ENCODE measurements around the gene RAB40A. TPM values are rescaled to one million over a fixed set of nuclear protein-coding genes. Genes with fewer than 3 reads are reported as not detected.
"Not testable (repeated sequence)": the region's sequence is repeated elsewhere in the genome, so short reads cannot be mapped to it uniquely, and the experiment has no call there.

RAB40A gene
- total and polyA plus RNA-seq, 4 donors = 1.3 to 3.5 (median 1.8) TPM; not detected in 1

DNA sequence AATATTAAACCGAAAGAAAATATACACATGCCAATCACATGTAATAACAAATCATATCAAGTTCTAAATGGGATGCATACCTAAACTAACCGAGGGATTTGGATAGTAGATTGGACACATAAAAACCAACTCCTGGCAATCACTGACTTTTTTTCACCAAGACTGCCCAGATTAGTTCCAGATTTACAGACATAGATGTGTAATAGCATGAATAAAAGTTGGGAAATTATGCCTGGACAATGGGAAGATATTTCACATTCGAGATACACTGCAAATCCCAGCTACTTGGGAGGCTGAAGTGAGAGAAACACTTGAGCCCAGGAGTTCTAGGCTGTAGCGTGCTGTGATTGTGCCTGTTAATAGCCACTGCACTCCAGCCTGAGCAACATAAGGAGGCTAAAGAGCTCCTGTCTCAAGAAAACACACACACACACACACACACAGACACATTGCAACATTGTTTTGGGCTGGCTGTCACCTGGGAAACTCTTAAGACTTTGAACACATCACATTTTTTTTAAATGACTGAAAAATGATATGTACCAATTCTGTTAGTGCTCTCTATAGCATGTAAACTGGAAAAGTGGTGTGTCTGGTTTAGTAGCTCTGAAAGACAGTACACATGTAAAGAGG lies 5.7 kb downstream of the RAB40A start:
- no peak overlapping the region for H3K4me3 ChIP-seq (ENCODE audit: low read length in 2 of 2)
- no peak overlapping the region for H3K27ac ChIP-seq (ENCODE audit: low read depth in 1 of 2, low read length in 2 of 2)
- DNase-seq (no peak), ATAC-seq (ENCODE audit: low FRiP score) (no peak)
- no peaks in the 10 kb centered on the region for H3K36me3 ChIP-seq (ENCODE audit: control insufficient read depth in 1 of 2, insufficient read depth in 2 of 2, low read length in 1 of 2)
- 55 to 73% methylated on average over 4 of the region's 4 CpGs for WGBS, 2 donors
- intact Hi-C loops (cut with DNase I) = no loop called here
- H3K4me1 ChIP-seq (ENCODE audit: control insufficient read depth in 1 of 2, insufficient read depth in 2 of 2, low read length in 2 of 2) = no peaks in the 10 kb centered on the region
- H3K27me3 ChIP-seq (ENCODE audit: control insufficient read depth in 1 of 2, insufficient read depth in 2 of 2, low read length in 1 of 2) = no peaks in the 10 kb centered on the region
- no peaks in the 10 kb centered on the region for H3K9me3 ChIP-seq (ENCODE audit: control insufficient read depth, low read length)

DNA sequence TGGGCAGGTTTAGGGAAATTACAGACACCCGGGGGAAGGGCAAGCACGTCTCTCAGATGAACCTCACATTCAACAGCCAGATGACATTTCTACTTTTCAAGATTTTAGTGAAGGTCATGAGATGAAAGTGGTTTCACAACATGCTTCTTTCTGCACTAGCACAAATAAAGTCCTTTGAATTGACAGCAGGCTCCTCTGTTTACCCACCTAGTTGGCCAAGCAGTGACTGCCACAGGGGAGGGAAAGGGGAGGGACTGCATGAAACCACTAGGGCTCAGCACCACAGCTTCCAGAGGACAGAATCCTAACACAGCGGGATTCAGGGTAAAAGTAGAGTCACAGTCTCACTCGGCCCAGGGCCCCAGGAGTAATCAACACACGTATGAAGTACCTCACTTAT lies 6.2 kb downstream of the RAB40A start:
- Histone ChIP-seq H3K36me3 (ENCODE audit: control insufficient read depth in 1 of 2, insufficient read depth in 2 of 2, low read length in 1 of 2) (no peaks in the 10 kb centered on the region), H3K4me3 (ENCODE audit: low read length in 2 of 2) (no peak overlapping the region), H3K4me1 (ENCODE audit: control insufficient read depth in 1 of 2, insufficient read depth in 2 of 2, low read length in 2 of 2) (no peaks in the 10 kb centered on the region), H3K27ac (ENCODE audit: low read depth in 1 of 2, low read length in 2 of 2) (no peak overlapping the region), H3K27me3 (ENCODE audit: control insufficient read depth in 1 of 2, insufficient read depth in 2 of 2, low read length in 1 of 2) (no peaks in the 10 kb centered on the region), H3K9me3 (ENCODE audit: control insufficient read depth, low read length) (no peaks in the 10 kb centered on the region)
- DNase-seq (no peak), ATAC-seq (ENCODE audit: low FRiP score) (no peak)
- 46 to 74% methylated on average over 5 of the region's 5 CpGs for WGBS, 2 donors
- intact Hi-C loops (cut with DNase I) = no loop called here

DNA sequence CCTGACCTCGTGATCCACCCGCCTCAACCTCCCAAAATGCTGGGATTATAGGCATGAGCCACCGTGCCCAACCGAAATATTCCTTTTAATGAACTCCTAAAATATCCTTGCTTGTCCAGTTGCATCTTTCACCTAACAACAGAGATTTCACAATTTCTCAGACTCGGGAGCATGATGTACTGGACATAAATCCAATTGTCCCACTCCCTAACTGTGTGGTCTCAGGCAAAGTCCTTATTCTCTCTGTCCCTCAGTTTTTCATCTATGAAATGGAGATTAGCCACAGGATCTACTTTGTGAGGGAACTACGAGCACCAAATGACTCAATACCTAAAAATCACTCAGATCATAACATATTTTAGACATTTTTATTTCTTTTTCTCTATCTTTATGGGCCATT lies 9.3 kb downstream of the RAB40A start:
- WGBS, 2 donors = 78 to 92% methylated on average over 6 of the region's 6 CpGs

DNA sequence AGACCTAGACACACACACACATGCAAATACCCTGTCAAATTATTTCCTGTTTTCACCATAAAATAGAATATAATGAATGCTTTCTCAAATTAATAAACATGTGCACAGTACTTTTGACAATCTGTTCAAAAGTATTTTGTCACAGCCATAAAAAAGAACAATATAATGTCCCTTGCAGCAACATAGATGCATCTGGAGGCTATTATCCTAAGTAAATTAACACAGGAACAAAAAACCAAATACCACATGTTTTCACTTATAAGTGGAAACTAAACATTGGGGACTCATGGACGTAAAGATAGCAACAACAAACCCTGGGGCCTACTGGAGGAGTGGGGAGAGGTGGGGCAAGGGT lies 15.5 kb downstream of the RAB40A start:
- intact Hi-C loops (cut with DNase I) = no loop called here
- no peak for ATAC-seq (ENCODE audit: low FRiP score)
- WGBS, 2 donors = 54 to 79% methylated on average over 1 of the region's 1 CpG
- no peaks in the 10 kb centered on the region for H3K4me1 ChIP-seq (ENCODE audit: control insufficient read depth in 1 of 2, insufficient read depth in 2 of 2, low read length in 2 of 2)
- no peak overlapping the region for H3K27ac ChIP-seq (ENCODE audit: low read depth in 1 of 2, low read length in 2 of 2)
- no peak for DNase-seq
- no peaks in the 10 kb centered on the region for H3K27me3 ChIP-seq (ENCODE audit: control insufficient read depth in 1 of 2, insufficient read depth in 2 of 2, low read length in 1 of 2)
- no peaks in the 10 kb centered on the region for H3K9me3 ChIP-seq (ENCODE audit: control insufficient read depth, low read length)
- H3K36me3 ChIP-seq (ENCODE audit: control insufficient read depth in 1 of 2, insufficient read depth in 2 of 2, low read length in 1 of 2) = no peaks in the 10 kb centered on the region
- H3K4me3 ChIP-seq (ENCODE audit: low read length in 2 of 2) = no peak overlapping the region

More for the DNA sequence above, 9.3 kb downstream of the RAB40A start:
- DNase-seq (no peak), ATAC-seq (ENCODE audit: low FRiP score) (no peak)
- no peak overlapping the region for H3K27ac ChIP-seq (ENCODE audit: low read depth in 1 of 2, low read length in 2 of 2)
- no peaks in the 10 kb centered on the region for H3K9me3 ChIP-seq (ENCODE audit: control insufficient read depth, low read length)
- no peaks in the 10 kb centered on the region for H3K27me3 ChIP-seq (ENCODE audit: control insufficient read depth in 1 of 2, insufficient read depth in 2 of 2, low read length in 1 of 2)
- H3K36me3 ChIP-seq (ENCODE audit: control insufficient read depth in 1 of 2, insufficient read depth in 2 of 2, low read length in 1 of 2) = no peaks in the 10 kb centered on the region
- no peak overlapping the region for H3K4me3 ChIP-seq (ENCODE audit: low read length in 2 of 2)
- intact Hi-C loops (cut with DNase I) = no loop called here
- no peaks in the 10 kb centered on the region for H3K4me1 ChIP-seq (ENCODE audit: control insufficient read depth in 1 of 2, insufficient read depth in 2 of 2, low read length in 2 of 2)

DNA sequence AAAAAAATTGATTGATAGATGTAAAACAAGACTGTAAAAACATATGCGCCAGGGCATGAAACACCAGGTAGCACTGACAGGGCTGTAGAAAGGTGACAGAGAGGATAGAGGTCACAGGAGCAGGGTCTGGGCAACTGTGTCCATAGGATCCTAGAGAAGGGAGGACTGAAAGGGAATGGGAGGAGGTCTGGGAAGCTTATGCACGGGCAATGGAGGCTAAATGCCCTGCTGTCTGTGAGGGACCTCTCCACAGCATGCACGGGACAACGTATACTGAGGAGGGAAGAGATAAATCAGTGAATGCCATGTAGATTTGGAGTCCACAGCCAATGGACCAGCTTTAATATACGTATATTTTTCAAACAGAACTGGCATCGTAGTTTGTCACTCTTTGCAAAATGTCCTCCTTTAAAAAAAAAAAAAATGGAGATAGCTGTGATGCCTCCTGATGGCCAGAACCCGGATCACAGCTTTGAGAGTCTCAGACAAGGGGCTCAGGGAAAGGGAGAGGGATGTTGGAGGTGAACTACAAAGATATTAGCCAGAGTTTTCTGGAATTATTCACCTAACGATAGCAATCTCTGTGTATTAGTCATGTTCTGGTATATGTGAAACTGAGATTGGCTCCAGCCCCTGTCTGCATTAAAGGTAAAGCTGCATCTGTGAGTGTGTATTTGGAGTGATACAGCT lies 16.0 kb downstream of the RAB40A start:
- DNase-seq (no peak), ATAC-seq (ENCODE audit: low FRiP score) (no peak)
- no peaks in the 10 kb centered on the region for H3K27me3 ChIP-seq (ENCODE audit: control insufficient read depth in 1 of 2, insufficient read depth in 2 of 2, low read length in 1 of 2)
- no peak overlapping the region for H3K4me3 ChIP-seq (ENCODE audit: low read length in 2 of 2)
- no peaks in the 10 kb centered on the region for H3K9me3 ChIP-seq (ENCODE audit: control insufficient read depth, low read length)
- WGBS, 2 donors = 39 to 40% methylated on average over 8 of the region's 8 CpGs
- H3K4me1 ChIP-seq (ENCODE audit: control insufficient read depth in 1 of 2, insufficient read depth in 2 of 2, low read length in 2 of 2) = no peaks in the 10 kb centered on the region
- H3K27ac ChIP-seq (ENCODE audit: low read depth in 1 of 2, low read length in 2 of 2) = no peak overlapping the region
- intact Hi-C loops (cut with DNase I) = no loop called here
- no peaks in the 10 kb centered on the region for H3K36me3 ChIP-seq (ENCODE audit: control insufficient read depth in 1 of 2, insufficient read depth in 2 of 2, low read length in 1 of 2)

DNA sequence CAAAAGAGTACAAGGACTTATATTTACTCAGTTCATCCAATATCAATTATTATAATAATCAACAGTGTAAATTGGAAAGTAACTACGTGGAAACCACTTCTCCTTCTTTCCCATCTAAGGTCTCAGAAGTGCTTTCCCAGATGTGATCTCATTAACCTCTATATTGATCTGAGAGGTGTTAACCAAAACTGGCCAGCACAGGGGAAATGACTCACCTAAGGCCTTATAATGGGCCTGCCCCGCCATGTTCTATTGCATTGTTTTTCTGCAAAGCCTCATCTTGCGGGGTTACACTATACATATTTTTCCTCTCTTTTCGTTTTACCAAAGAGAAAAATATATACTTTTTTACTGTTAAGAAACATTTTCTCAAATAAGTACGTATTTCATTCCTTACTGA lies 20.5 kb downstream of the RAB40A start:
- no peak overlapping the region for H3K4me3 ChIP-seq (ENCODE audit: low read length in 2 of 2)
- no peak for DNase-seq
- intact Hi-C loops (cut with DNase I) = no loop called here
- H3K27me3 ChIP-seq (ENCODE audit: control insufficient read depth in 1 of 2, insufficient read depth in 2 of 2, low read length in 1 of 2) = no peaks in the 10 kb centered on the region
- no peak for ATAC-seq (ENCODE audit: low FRiP score)
- WGBS, 2 donors = 78 to 96% methylated on average over 5 of the region's 5 CpGs
- no peak overlapping the region for H3K27ac ChIP-seq (ENCODE audit: low read depth in 1 of 2, low read length in 2 of 2)
- no peaks in the 10 kb centered on the region for H3K4me1 ChIP-seq (ENCODE audit: control insufficient read depth in 1 of 2, insufficient read depth in 2 of 2, low read length in 2 of 2)
- no peaks in the 10 kb centered on the region for H3K9me3 ChIP-seq (ENCODE audit: control insufficient read depth, low read length)
- H3K36me3 ChIP-seq (ENCODE audit: control insufficient read depth in 1 of 2, insufficient read depth in 2 of 2, low read length in 1 of 2) = no peaks in the 10 kb centered on the region

DNA sequence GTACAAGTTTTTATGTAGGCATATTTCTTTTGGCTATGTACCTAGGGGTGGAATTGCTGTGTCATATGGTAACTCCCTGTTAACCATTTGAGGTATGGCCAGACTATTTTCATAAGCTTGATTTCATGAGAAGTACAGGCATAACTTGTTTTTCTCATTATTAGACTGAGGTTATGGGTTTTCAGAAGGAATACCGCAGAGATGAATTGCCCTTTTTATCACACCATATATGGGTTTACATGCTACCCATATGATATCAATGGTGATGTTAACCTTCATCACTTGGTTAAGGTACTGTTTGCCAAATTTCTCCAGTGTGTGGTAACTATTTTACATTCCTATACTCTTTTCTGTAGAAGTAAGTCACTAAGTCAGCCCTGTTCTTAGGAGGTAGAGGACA lies 23.5 kb downstream of the RAB40A start:
- no peaks in the 10 kb centered on the region for H3K27me3 ChIP-seq (ENCODE audit: control insufficient read depth in 1 of 2, insufficient read depth in 2 of 2, low read length in 1 of 2)
- no peak overlapping the region for H3K27ac ChIP-seq (ENCODE audit: low read depth in 1 of 2, low read length in 2 of 2)
- WGBS, 2 donors = 91 to 95% methylated on average over 1 of the region's 1 CpG
- no peak overlapping the region for H3K4me3 ChIP-seq (ENCODE audit: low read length in 2 of 2)
- ATAC-seq (ENCODE audit: low FRiP score) (no peak), DNase-seq (no peak)
- H3K9me3 ChIP-seq (ENCODE audit: control insufficient read depth, low read length) = no peaks in the 10 kb centered on the region
- intact Hi-C loops (cut with DNase I) = no loop called here
- no peaks in the 10 kb centered on the region for H3K4me1 ChIP-seq (ENCODE audit: control insufficient read depth in 1 of 2, insufficient read depth in 2 of 2, low read length in 2 of 2)
- H3K36me3 ChIP-seq (ENCODE audit: control insufficient read depth in 1 of 2, insufficient read depth in 2 of 2, low read length in 1 of 2) = no peaks in the 10 kb centered on the region

DNA sequence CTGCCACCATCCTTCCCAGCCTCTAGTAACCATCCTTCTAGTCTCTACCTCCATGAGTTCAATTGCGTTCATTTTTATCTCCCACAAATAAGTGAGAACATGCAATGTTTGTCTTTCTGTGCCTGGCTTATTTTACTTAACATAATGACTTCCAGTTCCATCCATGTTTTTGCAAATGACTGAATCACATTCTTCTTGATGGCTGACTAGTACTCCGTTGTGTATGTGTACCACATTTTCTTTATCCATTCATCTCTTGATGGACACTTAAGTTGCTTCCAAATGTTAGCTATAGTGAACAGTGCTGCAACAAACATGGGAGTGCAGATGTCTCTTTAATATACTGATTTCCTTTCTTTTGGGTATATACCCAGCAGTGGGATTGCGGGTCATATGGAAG lies 25.7 kb downstream of the RAB40A start:
- H3K36me3 ChIP-seq (ENCODE audit: control insufficient read depth in 1 of 2, insufficient read depth in 2 of 2, low read length in 1 of 2); intact Hi-C loops (cut with DNase I); ATAC-seq (ENCODE audit: low FRiP score): not testable (repeated sequence)

DNA sequence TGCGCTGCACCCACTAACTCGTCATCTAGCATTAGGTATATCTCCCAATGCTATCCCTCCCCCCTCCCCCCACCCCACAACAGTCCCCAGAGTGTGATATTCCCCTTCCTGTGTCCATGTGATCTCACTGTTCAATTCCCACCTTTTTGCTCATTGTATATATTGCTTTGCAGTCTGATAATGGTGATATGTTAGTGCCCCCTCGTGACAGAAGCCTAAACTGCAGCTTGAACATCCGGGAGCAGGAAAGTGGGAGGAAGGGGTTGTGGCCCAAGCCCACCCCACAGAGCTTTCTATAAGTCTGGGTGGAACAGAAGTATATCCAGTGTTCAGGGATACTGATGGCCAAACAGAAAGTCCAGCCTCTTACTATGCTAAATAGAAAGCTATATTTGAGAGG lies 29.6 kb downstream of the RAB40A start:
- intact Hi-C loops (cut with DNase I); H3K4me1 ChIP-seq (ENCODE audit: control insufficient read depth in 1 of 2, insufficient read depth in 2 of 2, low read length in 2 of 2); H3K36me3 ChIP-seq (ENCODE audit: control insufficient read depth in 1 of 2, insufficient read depth in 2 of 2, low read length in 1 of 2); H3K27me3 ChIP-seq (ENCODE audit: control insufficient read depth in 1 of 2, insufficient read depth in 2 of 2, low read length in 1 of 2); DNase-seq; H3K27ac ChIP-seq (ENCODE audit: low read depth in 1 of 2, low read length in 2 of 2); H3K4me3 ChIP-seq (ENCODE audit: low read length in 2 of 2); H3K9me3 ChIP-seq (ENCODE audit: control insufficient read depth, low read length); ATAC-seq (ENCODE audit: low FRiP score): not testable (repeated sequence)
- WGBS, 2 donors = 0 to 1% methylated on average over 2 of the region's 4 CpGs

More for the DNA sequence above, 25.7 kb downstream of the RAB40A start:
- not testable (repeated sequence) for H3K4me3 ChIP-seq (ENCODE audit: low read length in 2 of 2); H3K27me3 ChIP-seq (ENCODE audit: control insufficient read depth in 1 of 2, insufficient read depth in 2 of 2, low read length in 1 of 2); H3K4me1 ChIP-seq (ENCODE audit: control insufficient read depth in 1 of 2, insufficient read depth in 2 of 2, low read length in 2 of 2); DNase-seq; H3K9me3 ChIP-seq (ENCODE audit: control insufficient read depth, low read length); H3K27ac ChIP-seq (ENCODE audit: low read depth in 1 of 2, low read length in 2 of 2)
- 82 to 88% methylated on average over 3 of the region's 3 CpGs for WGBS, 2 donors
